HG02610 (cell line): ENCODE results near the gene MBLAC1.

Source experiments
- ATAC-seq: cut with Tn5 transposase; IDR thresholded peaks from one replicate; pipeline ENCODE4 v1.9.1; 2021; ENCODE audit warnings: mild to moderate bottlenecking, moderate library complexity; ENCODE audit not compliant: unreplicated experiment

MBLAC1 gene

DNA sequence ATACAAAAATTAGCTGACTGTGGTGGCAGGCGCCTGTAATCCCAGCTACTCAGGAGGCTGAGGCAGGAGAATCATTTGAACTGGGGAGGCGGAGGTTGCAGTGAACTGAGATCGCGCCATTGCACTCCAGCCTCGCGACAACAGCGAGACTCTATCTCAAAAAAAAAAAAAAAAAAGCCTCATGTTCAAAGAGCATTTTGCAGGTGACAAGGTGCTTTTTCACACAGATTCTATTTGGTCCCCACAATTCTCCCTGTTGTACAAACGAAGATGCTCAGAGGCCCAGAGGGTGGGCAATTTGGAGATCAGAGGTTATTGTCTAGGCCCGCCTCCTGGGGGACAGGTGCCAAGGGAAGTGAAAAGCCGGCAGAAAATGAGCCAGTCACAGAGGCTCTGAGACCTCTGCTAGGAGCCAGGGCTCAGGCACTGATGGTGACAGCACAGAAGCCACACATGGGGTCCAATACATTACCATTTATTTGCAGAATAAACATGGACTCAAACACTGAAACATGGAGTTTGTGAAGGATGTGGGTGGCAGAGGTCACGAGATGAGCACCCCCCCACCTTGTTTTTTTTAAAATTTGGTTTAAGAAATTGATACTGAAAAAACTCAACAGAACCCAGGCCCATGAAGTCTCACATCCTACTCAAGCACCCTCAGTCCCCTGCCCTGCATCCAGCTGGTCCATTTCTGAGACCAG, 42.5 kb downstream of the MBLAC1 start:
- no peak for ATAC-seq

DNA sequence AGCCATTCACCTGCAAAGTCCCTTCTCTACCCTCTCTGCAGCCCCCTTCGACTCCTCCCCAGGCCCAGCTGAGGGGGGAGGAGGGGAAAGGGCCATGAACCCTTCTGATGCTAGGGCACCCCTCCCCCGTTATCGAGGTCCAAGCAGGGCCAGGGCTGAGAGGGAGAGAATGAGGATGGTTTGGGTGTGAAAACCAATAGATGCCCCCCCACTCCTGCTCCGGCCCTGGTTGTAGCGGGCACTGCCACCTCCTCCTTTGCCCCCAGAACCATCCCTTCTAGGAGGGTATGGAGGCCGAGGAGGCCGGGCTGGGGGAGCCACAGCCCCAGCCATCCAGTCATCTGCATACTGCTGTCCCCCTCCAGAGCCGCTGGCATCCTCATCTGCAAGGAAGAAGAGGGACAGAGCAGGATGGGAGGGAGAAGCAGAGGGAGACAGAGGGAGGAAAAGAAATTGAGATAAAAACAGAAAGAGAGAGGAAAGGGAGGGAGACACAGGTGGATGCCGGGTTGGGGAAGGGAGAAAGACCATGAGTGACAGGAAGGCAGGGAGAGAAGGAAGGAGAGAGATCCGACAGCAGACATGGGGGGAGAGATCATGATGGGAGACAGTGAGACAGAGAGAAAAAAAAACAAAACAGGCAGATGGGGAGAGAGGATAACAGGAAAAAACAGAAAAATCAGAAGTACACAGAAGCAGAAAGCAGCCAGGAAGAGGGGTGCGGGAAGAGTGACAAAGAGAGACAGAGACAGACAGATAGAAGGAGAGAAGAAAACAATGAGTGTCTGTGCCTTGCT, 43.5 kb downstream of the MBLAC1 start:
- ATAC-seq: no peak

DNA sequence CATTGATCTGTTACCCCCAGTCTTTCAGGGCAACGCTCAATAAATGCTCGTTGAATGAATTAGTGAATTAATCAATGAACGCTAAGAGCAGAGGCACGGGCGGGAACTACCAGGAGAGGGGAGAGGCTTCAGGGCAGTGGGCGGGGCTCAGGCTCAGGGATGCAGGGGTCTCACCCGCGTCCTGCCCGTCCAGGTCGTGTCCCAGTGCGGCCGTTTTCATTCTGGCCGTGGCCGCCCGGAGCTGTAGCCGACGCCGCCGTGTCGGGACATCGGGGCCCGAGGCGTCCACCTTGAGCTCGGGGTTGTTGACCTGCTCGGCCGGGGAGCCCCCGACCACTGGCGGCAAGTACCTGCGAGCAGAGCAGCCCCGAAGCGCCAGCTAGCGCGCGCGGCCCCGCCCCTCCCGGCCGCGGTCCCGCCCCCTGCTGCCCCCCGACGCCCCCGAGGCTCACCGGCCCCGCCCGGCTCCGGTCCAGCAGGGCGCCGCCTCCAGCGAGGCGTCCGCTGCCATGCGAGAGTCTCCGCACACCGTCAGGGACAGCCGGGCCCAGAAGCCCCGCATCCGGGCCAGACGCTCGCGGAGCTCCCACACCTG, 44.4 kb downstream of the MBLAC1 start:
- no peak for ATAC-seq

DNA sequence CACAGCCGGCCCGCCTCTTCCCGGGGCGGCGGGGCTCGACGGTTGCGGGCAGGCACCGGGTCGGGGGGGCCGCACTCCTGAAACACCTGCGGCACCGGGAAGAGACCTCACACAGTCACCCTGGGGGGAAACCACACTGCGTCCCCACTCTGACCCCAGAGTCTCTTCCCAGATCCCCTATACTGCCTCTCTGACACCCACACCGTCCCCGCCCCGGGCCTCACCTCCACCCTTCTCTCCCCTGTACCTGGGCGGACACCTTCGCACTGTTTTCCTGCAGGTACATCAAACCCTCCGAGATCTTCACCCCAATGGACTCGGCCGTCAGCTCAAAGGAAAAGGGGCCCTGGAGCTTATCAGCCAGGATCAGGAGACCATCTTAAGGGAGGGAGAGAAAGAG, 45.1 kb downstream of the MBLAC1 start:
- no peak for ATAC-seq

DNA sequence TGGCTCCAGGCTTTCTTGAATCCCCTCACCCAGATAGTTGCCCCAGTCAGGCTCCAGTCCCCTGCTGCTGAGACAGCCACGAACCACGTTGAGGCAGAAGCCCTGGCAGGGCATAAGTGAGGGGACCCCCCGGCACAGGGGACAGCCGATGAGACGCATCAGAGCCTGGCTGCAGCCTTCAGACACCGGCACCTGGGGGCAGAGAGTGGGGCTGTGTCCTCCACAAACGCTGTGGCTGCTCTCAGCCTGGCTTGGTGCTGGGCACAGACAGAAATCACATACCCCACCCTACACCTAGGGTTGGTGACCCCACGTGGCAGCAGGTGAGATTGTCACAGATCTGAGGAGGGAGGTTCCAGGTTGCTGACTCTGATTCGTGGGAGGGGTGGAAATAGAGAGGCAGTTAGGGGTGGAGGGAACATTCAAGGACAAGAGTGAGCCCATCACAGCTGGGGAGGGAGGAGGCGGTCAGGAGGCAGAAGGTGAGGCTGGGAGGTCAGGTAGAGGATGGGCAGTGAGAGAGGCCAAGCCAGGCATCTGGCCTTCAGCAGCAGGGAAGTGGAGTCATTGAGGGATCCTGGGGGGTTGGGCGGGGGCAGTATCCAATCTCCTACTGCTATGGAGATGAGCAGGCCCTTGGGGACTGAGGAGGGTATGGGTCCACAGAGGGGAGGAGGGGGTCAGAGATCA, 47.2 kb downstream of the MBLAC1 start:
- ATAC-seq: no peak

DNA sequence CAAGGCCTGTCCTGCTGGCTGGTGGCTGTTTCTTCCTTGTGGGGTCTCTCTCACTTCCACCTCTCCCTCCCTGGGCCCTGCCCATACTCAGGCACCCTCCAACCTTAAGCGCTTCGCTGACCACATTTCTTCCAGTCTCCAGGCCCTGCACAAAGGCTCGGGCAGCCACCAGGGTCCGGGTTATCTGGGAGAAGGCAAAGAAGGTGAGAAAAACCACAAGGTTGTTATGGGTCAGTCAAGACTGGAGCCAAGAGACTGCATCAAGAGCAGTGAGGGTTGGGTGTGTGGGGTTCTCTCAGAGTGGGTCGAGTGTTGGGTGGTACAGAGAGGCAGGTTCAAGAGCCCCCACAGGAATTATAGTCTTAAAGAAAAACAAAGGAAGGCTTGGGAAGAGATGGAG, 47.8 kb downstream of the MBLAC1 start:
- ATAC-seq: no peak

DNA sequence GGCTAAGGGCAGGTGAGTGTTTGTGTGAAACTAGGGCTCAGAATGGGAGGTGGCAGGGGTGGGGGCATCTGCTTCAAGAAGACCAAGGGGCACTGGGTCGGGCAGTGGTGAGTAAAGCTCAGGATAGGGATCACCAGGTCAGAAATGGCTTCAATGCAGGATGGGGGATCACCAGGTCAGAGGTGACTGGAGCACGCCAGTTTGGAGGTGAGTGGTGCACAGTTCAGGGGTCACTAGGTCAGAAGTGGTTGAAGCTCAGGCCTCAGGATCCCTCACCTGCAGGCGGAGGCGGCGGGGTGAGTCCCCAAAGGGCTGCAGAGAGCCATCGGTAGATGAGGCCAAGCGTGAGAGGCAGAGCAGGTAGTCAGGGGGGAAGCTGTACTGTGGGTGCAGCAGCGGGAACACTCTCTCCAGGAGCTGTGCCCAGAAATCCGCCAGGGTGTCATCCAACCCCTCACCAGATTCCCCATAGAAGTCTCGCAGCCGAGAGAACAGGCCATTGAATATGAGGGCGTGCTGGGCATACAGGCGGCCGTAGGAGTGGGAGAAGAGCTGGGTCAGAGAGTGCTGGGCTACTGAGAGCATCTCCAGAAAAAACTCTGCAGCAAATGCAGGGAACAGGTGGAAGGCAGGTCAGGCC, 48.6 kb downstream of the MBLAC1 start:
- no peak for ATAC-seq

DNA sequence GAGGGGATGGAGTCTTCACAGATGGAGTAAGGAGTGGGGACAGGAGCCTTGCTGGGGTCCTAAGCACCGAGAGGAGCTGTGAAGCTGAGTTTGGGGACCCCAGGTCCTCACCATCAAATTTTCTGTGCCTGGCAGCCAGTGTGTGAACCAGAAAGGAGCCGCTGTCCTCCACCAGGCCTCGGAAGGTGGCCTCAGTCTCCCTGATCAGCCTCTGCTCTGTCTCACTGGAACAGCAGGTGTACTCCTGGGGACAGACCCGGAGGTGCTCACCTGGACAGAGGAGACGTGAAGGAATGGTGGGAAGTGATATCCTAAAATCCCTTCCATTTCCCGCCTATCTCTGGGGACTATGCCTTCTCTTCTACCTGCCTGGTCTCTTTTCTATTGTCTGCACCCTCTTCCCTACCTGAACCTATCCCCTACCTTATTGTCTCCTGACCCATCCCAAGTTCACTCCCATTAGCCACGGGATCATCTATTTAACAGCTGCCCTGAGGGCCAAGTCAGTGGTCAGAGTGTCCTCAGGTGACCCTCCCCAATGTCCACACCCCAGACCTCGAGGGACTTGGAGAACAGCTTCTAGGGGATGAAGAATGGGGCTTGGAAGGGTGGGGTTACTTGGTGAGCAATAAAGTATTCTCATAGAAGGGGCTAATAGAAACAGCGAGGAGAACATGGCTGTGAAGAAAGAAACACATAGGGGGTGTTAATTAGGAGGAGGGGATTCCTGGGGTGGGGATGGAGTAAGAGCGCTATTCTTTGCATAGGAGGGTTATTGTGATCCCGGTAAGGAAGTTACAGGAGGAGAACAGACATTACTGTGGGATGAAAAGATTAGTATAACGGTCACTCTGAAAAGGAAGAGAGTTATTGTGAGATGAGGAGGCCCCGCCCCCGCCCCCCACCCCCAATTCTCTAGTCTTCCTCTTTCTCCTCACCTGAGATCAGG, 49.6 kb downstream of the MBLAC1 start:
- no peak for ATAC-seq

DNA sequence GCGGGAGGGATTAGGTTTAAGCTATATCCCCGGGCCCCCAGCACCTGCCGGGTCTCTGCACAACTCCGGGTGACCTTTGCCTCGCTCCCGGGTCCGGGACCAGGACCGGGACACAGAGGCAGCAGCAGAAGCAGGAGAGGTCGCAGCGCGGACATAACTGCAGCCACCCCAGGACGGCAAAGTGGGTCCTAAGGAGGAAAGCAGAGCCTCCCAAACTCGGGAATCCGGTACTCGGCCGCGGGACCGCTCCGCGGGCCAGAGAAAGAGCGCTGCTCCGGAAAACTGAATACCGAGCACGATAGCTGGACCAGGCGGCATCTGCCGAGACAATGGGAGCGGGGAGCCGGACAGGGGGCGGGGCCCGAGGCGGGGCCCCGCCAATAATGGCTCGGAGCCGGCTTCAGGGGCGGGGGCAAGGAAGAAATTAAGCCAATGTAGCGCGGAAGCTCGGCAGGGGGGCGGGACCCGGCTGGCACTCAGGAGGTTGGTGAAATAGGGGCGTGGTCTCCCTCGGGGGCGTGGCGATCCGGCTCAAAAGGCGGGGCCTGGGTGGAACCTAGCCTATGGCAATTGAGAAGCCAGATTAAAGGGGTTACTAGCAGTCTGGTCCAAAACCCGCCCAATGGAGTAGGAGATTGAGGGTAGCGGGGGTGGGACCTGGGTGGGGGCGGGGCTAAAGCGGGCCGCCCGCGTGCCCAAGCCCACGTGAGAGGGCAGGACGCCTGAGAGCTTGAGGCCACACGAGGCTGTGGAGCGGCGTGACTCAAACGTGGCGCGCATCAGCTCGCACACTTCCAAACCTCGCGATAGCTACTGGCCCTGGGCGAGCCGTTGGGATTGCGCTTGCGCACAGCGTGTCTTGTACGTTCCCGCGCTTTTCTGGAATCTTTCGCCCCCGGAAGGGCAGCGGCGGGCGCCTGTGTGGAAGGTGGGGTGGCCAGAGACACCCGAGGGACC, 50.6 kb downstream of the MBLAC1 start, which contains the start of the genes GPC2 and STAG3:
GPC2 (minus strand) TSS at position 337 of the 957 bp plus-strand sequence; CDS start at position 155, 182 bp downstream.
STAG3 (plus strand) TSS at position 874 of the 957 bp plus-strand sequence. CDS start 2,639 bp downstream, outside the sequence.
- peak; percentile 85 for ATAC-seq
